ENCODE results near the gene CPZ.

CPZ gene

GRCh38 chr4:8594097-8595038, 1.8 kb downstream of the CPZ start:
- Histone ChIP-seq H3K9ac (ENCODE audit: low read length) (no peak overlapping the region), H3K36me3 (ENCODE audit: control insufficient read depth, insufficient read depth, low read length) (no peaks in the 10 kb centered on the region), H3K4me1 (ENCODE audit: control insufficient read depth, insufficient read depth, low read length) (no peaks in the 10 kb centered on the region), H3K4me3 (ENCODE audit: low read length) (no peak overlapping the region), H3K27me3 (ENCODE audit: control insufficient read depth, insufficient read depth, low read length) (peaks cover 42% of the 10 kb centered on the region), H3K9me3 (ENCODE audit: control insufficient read depth, low read length) (no peaks in the 10 kb centered on the region)

- Histone ChIP-seq H3K9ac (ENCODE audit: low read length) (no peak overlapping the region), H3K27me3 (ENCODE audit: control insufficient read depth, insufficient read depth, low read length) (peaks cover 40% of the 10 kb centered on the region), H3K4me1 (ENCODE audit: control insufficient read depth, insufficient read depth, low read length) (no peaks in the 10 kb centered on the region), H3K9me3 (ENCODE audit: control insufficient read depth, low read length) (no peaks in the 10 kb centered on the region), H3K36me3 (ENCODE audit: control insufficient read depth, insufficient read depth, low read length) (no peaks in the 10 kb centered on the region), H3K4me3 (ENCODE audit: low read length) (no peak overlapping the region)
Observed at GRCh38 chr4:8595237-8596087, 2.9 kb downstream of the CPZ start.

- Histone ChIP-seq H3K36me3 (ENCODE audit: control insufficient read depth, insufficient read depth, low read length) (no peaks in the 10 kb centered on the region), H3K4me3 (ENCODE audit: low read length) (no peak overlapping the region), H3K9me3 (ENCODE audit: control insufficient read depth, low read length) (no peaks in the 10 kb centered on the region), H3K4me1 (ENCODE audit: control insufficient read depth, insufficient read depth, low read length) (no peaks in the 10 kb centered on the region), H3K27me3 (ENCODE audit: control insufficient read depth, insufficient read depth, low read length) (peaks cover 26% of the 10 kb centered on the region), H3K9ac (ENCODE audit: low read length) (no peak overlapping the region)
Observed at GRCh38 chr4:8596891-8597290, 4.3 kb downstream of the CPZ start.

GRCh38 chr4:8597319-8597718, 4.8 kb downstream of the CPZ start:
- no peaks in the 10 kb centered on the region for H3K4me1 ChIP-seq (ENCODE audit: control insufficient read depth, insufficient read depth, low read length)
- H3K36me3 ChIP-seq (ENCODE audit: control insufficient read depth, insufficient read depth, low read length): no peaks in the 10 kb centered on the region
- peaks cover 21% of the 10 kb centered on the region for H3K27me3 ChIP-seq (ENCODE audit: control insufficient read depth, insufficient read depth, low read length)
- H3K4me3 ChIP-seq (ENCODE audit: low read length): no peak overlapping the region
- no peaks in the 10 kb centered on the region for H3K9me3 ChIP-seq (ENCODE audit: control insufficient read depth, low read length)
- H3K9ac ChIP-seq (ENCODE audit: low read length): no peak overlapping the region

- Histone ChIP-seq H3K4me3 (ENCODE audit: low read length) (no peak overlapping the region), H3K9ac (ENCODE audit: low read length) (no peak overlapping the region), H3K27me3 (ENCODE audit: control insufficient read depth, insufficient read depth, low read length) (peaks cover 17% of the 10 kb centered on the region), H3K36me3 (ENCODE audit: control insufficient read depth, insufficient read depth, low read length) (no peaks in the 10 kb centered on the region), H3K9me3 (ENCODE audit: control insufficient read depth, low read length) (no peaks in the 10 kb centered on the region), H3K4me1 (ENCODE audit: control insufficient read depth, insufficient read depth, low read length) (no peaks in the 10 kb centered on the region)
Observed at GRCh38 chr4:8597791-8598190, 5.2 kb downstream of the CPZ start.

GRCh38 chr4:8598391-8599090, 6.0 kb downstream of the CPZ start:
- peaks cover 9% of the 10 kb centered on the region for H3K27me3 ChIP-seq (ENCODE audit: control insufficient read depth, insufficient read depth, low read length)
- no peak overlapping the region for H3K9ac ChIP-seq (ENCODE audit: low read length)

GRCh38 chr4:8599091-8599460, 6.5 kb downstream of the CPZ start:
- no peak overlapping the region for H3K4me3 ChIP-seq (ENCODE audit: low read length)
- H3K9ac ChIP-seq (ENCODE audit: low read length): no peak overlapping the region
- no peaks in the 10 kb centered on the region for H3K36me3 ChIP-seq (ENCODE audit: control insufficient read depth, insufficient read depth, low read length)
- H3K9me3 ChIP-seq (ENCODE audit: control insufficient read depth, low read length): no peaks in the 10 kb centered on the region
- no peaks in the 10 kb centered on the region for H3K4me1 ChIP-seq (ENCODE audit: control insufficient read depth, insufficient read depth, low read length)
- peaks cover 4% of the 10 kb centered on the region for H3K27me3 ChIP-seq (ENCODE audit: control insufficient read depth, insufficient read depth, low read length)

More at GRCh38 chr4:8598391-8599090, 6.0 kb downstream of the CPZ start:
- Histone ChIP-seq H3K36me3 (ENCODE audit: control insufficient read depth, insufficient read depth, low read length) (no peaks in the 10 kb centered on the region), H3K4me1 (ENCODE audit: control insufficient read depth, insufficient read depth, low read length) (no peaks in the 10 kb centered on the region), H3K4me3 (ENCODE audit: low read length) (no peak overlapping the region), H3K9me3 (ENCODE audit: control insufficient read depth, low read length) (no peaks in the 10 kb centered on the region)

GRCh38 chr4:8599657-8600056, 7.1 kb downstream of the CPZ start:
- no peaks in the 10 kb centered on the region for H3K9me3 ChIP-seq (ENCODE audit: control insufficient read depth, low read length)
- no peaks in the 10 kb centered on the region for H3K27me3 ChIP-seq (ENCODE audit: control insufficient read depth, insufficient read depth, low read length)
- H3K4me3 ChIP-seq (ENCODE audit: low read length): no peak overlapping the region
- H3K36me3 ChIP-seq (ENCODE audit: control insufficient read depth, insufficient read depth, low read length): no peaks in the 10 kb centered on the region
- H3K9ac ChIP-seq (ENCODE audit: low read length): no peak overlapping the region
- H3K4me1 ChIP-seq (ENCODE audit: control insufficient read depth, insufficient read depth, low read length): no peaks in the 10 kb centered on the region

- no peaks in the 10 kb centered on the region for H3K9me3 ChIP-seq (ENCODE audit: control insufficient read depth, low read length)
- no peaks in the 10 kb centered on the region for H3K27me3 ChIP-seq (ENCODE audit: control insufficient read depth, insufficient read depth, low read length)
- no peaks in the 10 kb centered on the region for H3K36me3 ChIP-seq (ENCODE audit: control insufficient read depth, insufficient read depth, low read length)
- H3K4me1 ChIP-seq (ENCODE audit: control insufficient read depth, insufficient read depth, low read length): no peaks in the 10 kb centered on the region
- no peak overlapping the region for H3K4me3 ChIP-seq (ENCODE audit: low read length)
- no peak overlapping the region for H3K9ac ChIP-seq (ENCODE audit: low read length)
Observed at GRCh38 chr4:8600266-8600665, 7.7 kb downstream of the CPZ start.

- no peaks in the 10 kb centered on the region for H3K36me3 ChIP-seq (ENCODE audit: control insufficient read depth, insufficient read depth, low read length)
- H3K9me3 ChIP-seq (ENCODE audit: control insufficient read depth, low read length): no peaks in the 10 kb centered on the region
- no peaks in the 10 kb centered on the region for H3K4me1 ChIP-seq (ENCODE audit: control insufficient read depth, insufficient read depth, low read length)
- no peaks in the 10 kb centered on the region for H3K27me3 ChIP-seq (ENCODE audit: control insufficient read depth, insufficient read depth, low read length)
- no peak overlapping the region for H3K9ac ChIP-seq (ENCODE audit: low read length)
- no peak overlapping the region for H3K4me3 ChIP-seq (ENCODE audit: low read length)
Observed at GRCh38 chr4:8600686-8601085, 8.1 kb downstream of the CPZ start.

- Histone ChIP-seq H3K36me3 (ENCODE audit: control insufficient read depth, insufficient read depth, low read length) (no peaks in the 10 kb centered on the region), H3K4me3 (ENCODE audit: low read length) (no peak overlapping the region), H3K27me3 (ENCODE audit: control insufficient read depth, insufficient read depth, low read length) (no peaks in the 10 kb centered on the region), H3K9me3 (ENCODE audit: control insufficient read depth, low read length) (no peaks in the 10 kb centered on the region), H3K9ac (ENCODE audit: low read length) (no peak overlapping the region), H3K4me1 (ENCODE audit: control insufficient read depth, insufficient read depth, low read length) (no peaks in the 10 kb centered on the region)
Observed at GRCh38 chr4:8601086-8601485, 8.5 kb downstream of the CPZ start.

- Histone ChIP-seq H3K4me3 (ENCODE audit: low read length) (no peak overlapping the region), H3K36me3 (ENCODE audit: control insufficient read depth, insufficient read depth, low read length) (no peaks in the 10 kb centered on the region), H3K9ac (ENCODE audit: low read length) (no peak overlapping the region), H3K9me3 (ENCODE audit: control insufficient read depth, low read length) (no peaks in the 10 kb centered on the region), H3K27me3 (ENCODE audit: control insufficient read depth, insufficient read depth, low read length) (no peaks in the 10 kb centered on the region), H3K4me1 (ENCODE audit: control insufficient read depth, insufficient read depth, low read length) (no peaks in the 10 kb centered on the region)
Observed at GRCh38 chr4:8601556-8601955, 9.0 kb downstream of the CPZ start.

All from mucosa of stomach (tissue), 1 donor.